OCI-LY1 (cell line): ENCODE results near the gene HOXA2.

Experiments used
- H2AFZ ChIP-seq: fragments of 200-600 bp; sonication (generic), shearing (Covaris generic); 2 replicates; pipeline ENCODE4 v1.6.0; 2014; ENCODE audit warnings: antibody characterized with exemption, mild to moderate bottlenecking, low read length
- H3F3A ChIP-seq: fragments of 200-600 bp; sonication (generic), shearing (Covaris generic); 2 replicates; pipeline ENCODE4 v1.6.0; 2014; ENCODE audit warnings: mild to moderate bottlenecking, antibody characterized with exemption, low read length, moderate library complexity; ENCODE audit not compliant: insufficient read depth
- H3K27ac ChIP-seq: fragments of 200-600 bp; sonication (generic); 2 replicates; pipeline ENCODE4 v1.5.1; 2014; ENCODE audit warnings: low read length, mixed run types, mild to moderate bottlenecking, low read depth; ENCODE audit not compliant: poor library complexity, severe bottlenecking
- H3K27me3 ChIP-seq: fragments of 200-600 bp; sonication (generic); 2 replicates; pipeline ENCODE4 v1.6.0; 2014; ENCODE audit warnings: antibody characterized with exemption, mild to moderate bottlenecking, low read length, moderate library complexity; ENCODE audit not compliant: insufficient read depth
- H3K36me3 ChIP-seq: fragments of 200-600 bp; sonication (generic); 2 replicates; pipeline ENCODE4 v1.6.1; 2014; ENCODE audit warnings: mild to moderate bottlenecking, antibody characterized with exemption, low read length, moderate library complexity, mixed read lengths; ENCODE audit not compliant: insufficient read depth
- H3K4me1 ChIP-seq: fragments of 200-600 bp; sonication (generic); 2 replicates; pipeline ENCODE4 v1.5.1; 2014; ENCODE audit warnings: mild to moderate bottlenecking, low read length, moderate library complexity; ENCODE audit not compliant: insufficient read depth, severe bottlenecking
- H3K4me2 ChIP-seq: fragments of 200-600 bp; sonication (generic), shearing (Covaris generic); 2 replicates; pipeline ENCODE4 v1.6.1; 2014; ENCODE audit warnings: low read length
- H3K4me3 ChIP-seq: fragments of 200-600 bp; sonication (generic); 2 replicates; pipeline ENCODE4 v1.5.1; 2014; ENCODE audit warnings: low read length, low read depth, mild to moderate bottlenecking, mixed read lengths; ENCODE audit not compliant: poor library complexity, severe bottlenecking
- H3K79me2 ChIP-seq: fragments of 200-600 bp; shearing (Covaris generic); 2 replicates; pipeline ENCODE4 v1.6.1; 2016; ENCODE audit warnings: mixed run types, low read length, mixed read lengths; ENCODE audit not compliant: insufficient read depth
- H3K9ac ChIP-seq: fragments of 200-600 bp; sonication (generic), shearing (Covaris generic); 2 replicates; pipeline ENCODE4 v1.6.1; 2014; ENCODE audit warnings: mild to moderate bottlenecking, low read length, mixed read lengths
- H3K9me2 ChIP-seq: fragments of 200-600 bp; sonication (generic), shearing (Covaris generic); 2 replicates; pipeline ENCODE4 v1.6.1; 2014; ENCODE audit warnings: low read depth, mild to moderate bottlenecking, low read length, mixed read lengths
- H3K9me3 ChIP-seq: fragments of 200-600 bp; shearing (Covaris generic); 2 replicates; pipeline ENCODE4 v1.6.1; 2014; ENCODE audit warnings: low read length, mixed read lengths
- H4K20me1 ChIP-seq: fragments of 200-600 bp; sonication (generic), shearing (Covaris generic); 2 replicates; pipeline ENCODE4 v1.6.0; 2016; ENCODE audit warnings: mild to moderate bottlenecking, low read length; ENCODE audit not compliant: insufficient read depth
- EZH2 ChIP-seq: fragments of 200-600 bp; sonication (generic), shearing (Covaris generic); IDR thresholded peaks from 2 replicates; pipeline ENCODE4 v1.8.0; 2017; ENCODE audit warnings: borderline replicate concordance, mixed run types, mild to moderate bottlenecking, antibody characterized with exemption, low read length, moderate library complexity, mixed read lengths
- TF ChIP-seq, protein P1 (sequence below): fragments of 200-600 bp; sonication (generic), shearing (Covaris generic); IDR thresholded peaks from 2 replicates; pipeline ENCODE4 v1.5.1; 2017; ENCODE audit warnings: mild to moderate bottlenecking, antibody characterized with exemption, low read length, moderate library complexity, mixed read lengths

The HOXA2 gene

DNA sequence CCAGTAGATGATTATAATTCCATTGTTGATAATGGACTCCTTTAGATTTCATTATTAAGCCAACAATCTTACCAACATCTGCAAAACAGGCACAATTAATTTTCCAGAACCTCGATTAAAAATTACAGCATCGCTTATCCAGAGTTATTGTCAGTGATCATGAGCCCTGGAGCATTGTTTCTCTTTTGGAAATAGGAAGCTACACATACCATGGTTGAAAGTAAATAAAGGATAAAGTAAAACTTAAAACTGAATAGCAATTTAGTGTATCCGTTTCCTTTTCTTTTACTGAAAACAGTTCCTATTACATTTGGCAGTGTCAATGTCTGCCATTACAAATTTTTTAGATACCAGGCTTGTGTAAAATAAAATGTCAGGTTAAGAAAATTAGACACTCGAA lies 9.9 kb upstream of the HOXA2 start:
- Histone ChIP-seq H3K9me2 (no peaks in the 10 kb centered on the region), H3K4me1 (no peaks in the 10 kb centered on the region), H3K4me2 (no peak overlapping the region), H3K36me3 (no peaks in the 10 kb centered on the region), H2AFZ (no peak overlapping the region), H4K20me1 (no peaks in the 10 kb centered on the region), H3K79me2 (no peaks in the 10 kb centered on the region), H3K27ac (no peak overlapping the region), H3K9me3 (no peaks in the 10 kb centered on the region), H3F3A (no peaks in the 10 kb centered on the region), H3K9ac (no peak overlapping the region), H3K27me3 (no peaks in the 10 kb centered on the region), H3K4me3 (no peak overlapping the region)
- TF ChIP-seq, protein P1, sequence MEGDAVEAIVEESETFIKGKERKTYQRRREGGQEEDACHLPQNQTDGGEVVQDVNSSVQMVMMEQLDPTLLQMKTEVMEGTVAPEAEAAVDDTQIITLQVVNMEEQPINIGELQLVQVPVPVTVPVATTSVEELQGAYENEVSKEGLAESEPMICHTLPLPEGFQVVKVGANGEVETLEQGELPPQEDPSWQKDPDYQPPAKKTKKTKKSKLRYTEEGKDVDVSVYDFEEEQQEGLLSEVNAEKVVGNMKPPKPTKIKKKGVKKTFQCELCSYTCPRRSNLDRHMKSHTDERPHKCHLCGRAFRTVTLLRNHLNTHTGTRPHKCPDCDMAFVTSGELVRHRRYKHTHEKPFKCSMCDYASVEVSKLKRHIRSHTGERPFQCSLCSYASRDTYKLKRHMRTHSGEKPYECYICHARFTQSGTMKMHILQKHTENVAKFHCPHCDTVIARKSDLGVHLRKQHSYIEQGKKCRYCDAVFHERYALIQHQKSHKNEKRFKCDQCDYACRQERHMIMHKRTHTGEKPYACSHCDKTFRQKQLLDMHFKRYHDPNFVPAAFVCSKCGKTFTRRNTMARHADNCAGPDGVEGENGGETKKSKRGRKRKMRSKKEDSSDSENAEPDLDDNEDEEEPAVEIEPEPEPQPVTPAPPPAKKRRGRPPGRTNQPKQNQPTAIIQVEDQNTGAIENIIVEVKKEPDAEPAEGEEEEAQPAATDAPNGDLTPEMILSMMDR, result no peak
- TF ChIP-seq EZH2, result no peak

DNA sequence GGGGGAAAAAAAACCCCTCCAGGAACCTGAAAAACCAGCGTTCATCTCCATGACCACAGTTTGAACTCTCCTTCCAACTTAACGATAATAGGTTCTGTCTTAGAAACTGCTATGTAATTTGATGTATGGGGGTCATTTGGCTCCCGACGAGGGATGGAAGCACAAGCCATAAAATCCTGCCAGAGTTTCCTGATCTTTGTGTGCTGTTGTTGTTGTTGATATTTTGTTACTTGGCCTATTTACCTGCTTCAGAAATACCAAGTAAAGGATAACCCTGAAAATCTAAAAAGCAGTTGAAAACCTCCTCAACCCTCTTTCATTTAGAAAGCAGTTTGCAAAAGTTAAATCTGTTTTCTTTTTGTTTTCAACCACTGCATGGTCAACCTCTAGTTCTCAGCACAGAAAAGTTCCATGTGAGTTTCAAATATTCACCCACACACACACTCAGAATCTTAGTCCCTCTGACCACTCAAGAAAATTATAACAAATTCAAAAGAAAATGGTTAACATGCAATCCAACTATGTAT lies 9.3 kb upstream of the HOXA2 start:
- H3K9me2 ChIP-seq, result no peaks in the 10 kb centered on the region
- H3K36me3 ChIP-seq, result no peaks in the 10 kb centered on the region
- no peak overlapping the region for H3K4me2 ChIP-seq
- no peak overlapping the region for H2AFZ ChIP-seq
- no peaks in the 10 kb centered on the region for H3K4me1 ChIP-seq
- H3K79me2 ChIP-seq, result no peaks in the 10 kb centered on the region
- no peak overlapping the region for H3K27ac ChIP-seq
- H3K4me3 ChIP-seq, result no peak overlapping the region
- H3F3A ChIP-seq, result no peaks in the 10 kb centered on the region
- H3K27me3 ChIP-seq, result no peaks in the 10 kb centered on the region
- no peak overlapping the region for H3K9ac ChIP-seq
- no peaks in the 10 kb centered on the region for H3K9me3 ChIP-seq
- TF ChIP-seq EZH2, result no peak
- TF ChIP-seq, protein P1, result no peak
- H4K20me1 ChIP-seq, result no peaks in the 10 kb centered on the region

DNA sequence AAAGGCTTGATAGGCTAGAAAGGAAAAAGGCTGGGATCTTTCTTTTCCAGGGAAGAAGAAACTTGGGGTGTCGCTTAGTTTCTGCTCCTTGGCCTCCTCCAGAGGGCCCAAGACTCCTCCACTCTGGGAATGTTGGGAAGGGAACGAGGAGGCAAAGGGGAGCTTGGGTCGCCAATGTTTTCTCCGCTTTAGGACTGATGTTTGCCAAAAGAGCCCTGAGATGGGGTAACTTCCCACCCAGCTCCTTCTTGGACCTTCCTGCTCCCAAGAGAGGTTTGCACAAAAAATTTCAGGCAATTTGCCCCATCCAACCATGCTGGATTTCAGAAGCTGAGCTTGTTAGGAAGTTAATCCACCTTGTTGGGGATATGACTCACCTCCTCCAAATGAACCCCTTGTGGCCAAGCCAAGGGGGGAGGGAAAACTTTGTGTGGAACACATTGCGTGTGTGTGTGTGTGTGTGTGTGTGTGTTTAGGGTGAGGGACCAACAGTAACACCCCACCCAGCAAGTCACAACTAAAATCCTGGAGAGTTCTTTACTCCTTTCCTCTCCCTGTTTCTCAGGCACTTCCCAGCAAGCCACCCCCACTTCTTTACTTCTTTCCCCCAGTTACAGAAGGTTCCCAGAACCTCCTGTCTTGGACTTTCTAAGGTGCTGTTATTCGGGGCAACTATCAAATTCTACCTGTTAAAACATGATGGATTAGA lies 8.7 kb upstream of the HOXA2 start:
- Histone ChIP-seq H3K27me3 (no peaks in the 10 kb centered on the region), H3K4me1 (no peaks in the 10 kb centered on the region), H3K36me3 (no peaks in the 10 kb centered on the region), H3K9ac (no peak overlapping the region), H3K9me2 (no peaks in the 10 kb centered on the region), H2AFZ (no peak overlapping the region), H3K4me3 (no peak overlapping the region), H3F3A (no peaks in the 10 kb centered on the region), H3K79me2 (no peaks in the 10 kb centered on the region), H3K27ac (no peak overlapping the region), H3K9me3 (no peaks in the 10 kb centered on the region), H4K20me1 (no peaks in the 10 kb centered on the region), H3K4me2 (no peak overlapping the region)
- TF ChIP-seq, protein P1, result no peak
- no peak for TF ChIP-seq EZH2
